Measurements from ENCODE around the gene FGFR3. TPM values are rescaled to one million over a fixed set of nuclear protein-coding genes. Genes with fewer than 3 reads are reported as not detected.

FGFR3 gene
- total RNA-seq, 1 experiment from 2014 or later, result 8.2 TPM

DNA sequence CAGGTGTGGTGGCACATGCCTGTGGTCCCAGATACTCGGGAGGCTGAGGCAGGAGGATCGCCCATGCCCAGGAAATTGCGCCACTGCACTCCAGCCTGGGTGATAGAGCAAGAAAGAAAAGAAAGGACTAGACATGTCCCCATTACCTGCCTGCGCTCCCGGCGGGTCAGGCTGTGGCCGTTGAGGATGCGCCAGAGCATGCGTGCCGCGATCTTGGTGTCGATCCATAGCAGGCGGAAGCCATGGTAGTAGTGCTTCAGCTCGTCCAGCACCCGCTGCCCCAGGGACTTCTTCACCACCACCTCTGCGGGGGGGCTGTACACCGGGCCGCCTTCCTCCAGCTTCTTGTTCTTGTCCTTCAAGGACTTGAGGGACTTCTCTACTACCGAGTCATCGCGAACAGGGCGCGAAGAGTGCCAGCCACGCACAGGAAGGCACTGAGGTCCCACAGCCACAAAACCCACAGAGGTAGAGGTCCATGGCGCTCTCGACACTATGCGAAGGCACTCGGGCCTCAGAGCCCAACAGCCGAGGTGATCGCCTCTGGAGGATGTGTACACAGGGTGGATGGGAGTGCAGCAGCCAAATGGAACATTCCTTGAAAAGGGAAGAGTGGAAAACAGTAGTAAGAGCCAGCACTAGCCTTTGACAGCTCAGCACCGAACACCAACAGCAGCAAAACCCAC, 48.3 kb downstream of the FGFR3 start:
- peaks cover 7% of the 10 kb centered on the region; the same call in 1 of the 2 replicates for H3K36me3 ChIP-seq (ENCODE audit: control insufficient read depth, insufficient read depth, low read length)
- intact Hi-C loops (cut with micrococcal nuclease; ENCODE audit: unreplicated experiment) (no loop called here), in situ Hi-C loops (cut with HindIII; ENCODE audit: low pct_unique_long_range_greater_than_20kb, low sequenced_read_pairs) (no loop called here)
- CTCF ChIA-PET, result no interaction called here
- no peak for DNase-seq (ENCODE audit: low read depth, low spot score)
- H3K9me3 ChIP-seq (ENCODE audit: control insufficient read depth, insufficient read depth, low read depth, low read length), result no peaks in the 10 kb centered on the region
- no peak for ATAC-seq
- H3K27ac ChIP-seq (ENCODE audit: low read length), result no peak overlapping the region
- H3K4me3 ChIP-seq (ENCODE audit: low read depth in 2 of 2, low read length in 2 of 2), result no peak overlapping the region
- BruUV-seq (replicated peaks), result no TSS peak
- POLR2A ChIA-PET, result no interaction called here
- H3K27me3 ChIP-seq (ENCODE audit: control insufficient read depth, insufficient read depth, low read length), result no peaks in the 10 kb centered on the region
- TF ChIP-seq, protein P1, sequence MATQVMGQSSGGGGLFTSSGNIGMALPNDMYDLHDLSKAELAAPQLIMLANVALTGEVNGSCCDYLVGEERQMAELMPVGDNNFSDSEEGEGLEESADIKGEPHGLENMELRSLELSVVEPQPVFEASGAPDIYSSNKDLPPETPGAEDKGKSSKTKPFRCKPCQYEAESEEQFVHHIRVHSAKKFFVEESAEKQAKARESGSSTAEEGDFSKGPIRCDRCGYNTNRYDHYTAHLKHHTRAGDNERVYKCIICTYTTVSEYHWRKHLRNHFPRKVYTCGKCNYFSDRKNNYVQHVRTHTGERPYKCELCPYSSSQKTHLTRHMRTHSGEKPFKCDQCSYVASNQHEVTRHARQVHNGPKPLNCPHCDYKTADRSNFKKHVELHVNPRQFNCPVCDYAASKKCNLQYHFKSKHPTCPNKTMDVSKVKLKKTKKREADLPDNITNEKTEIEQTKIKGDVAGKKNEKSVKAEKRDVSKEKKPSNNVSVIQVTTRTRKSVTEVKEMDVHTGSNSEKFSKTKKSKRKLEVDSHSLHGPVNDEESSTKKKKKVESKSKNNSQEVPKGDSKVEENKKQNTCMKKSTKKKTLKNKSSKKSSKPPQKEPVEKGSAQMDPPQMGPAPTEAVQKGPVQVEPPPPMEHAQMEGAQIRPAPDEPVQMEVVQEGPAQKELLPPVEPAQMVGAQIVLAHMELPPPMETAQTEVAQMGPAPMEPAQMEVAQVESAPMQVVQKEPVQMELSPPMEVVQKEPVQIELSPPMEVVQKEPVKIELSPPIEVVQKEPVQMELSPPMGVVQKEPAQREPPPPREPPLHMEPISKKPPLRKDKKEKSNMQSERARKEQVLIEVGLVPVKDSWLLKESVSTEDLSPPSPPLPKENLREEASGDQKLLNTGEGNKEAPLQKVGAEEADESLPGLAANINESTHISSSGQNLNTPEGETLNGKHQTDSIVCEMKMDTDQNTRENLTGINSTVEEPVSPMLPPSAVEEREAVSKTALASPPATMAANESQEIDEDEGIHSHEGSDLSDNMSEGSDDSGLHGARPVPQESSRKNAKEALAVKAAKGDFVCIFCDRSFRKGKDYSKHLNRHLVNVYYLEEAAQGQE (IDR thresholded peaks at IDR 0.05; ENCODE audit: insufficient read depth in 1 of 2, low read depth in 2 of 2, low read length in 1 of 2), result no peak
- TF ChIP-seq SIN3A (IDR thresholded peaks at IDR 0.05; ENCODE audit: borderline replicate concordance, insufficient read depth, low read depth, low read length) (no peak), POLR2AphosphoS5 (IDR thresholded peaks at IDR 0.05; ENCODE audit: low read depth, low read length) (no peak), TCF7L2 (IDR thresholded peaks at IDR 0.05; ENCODE audit: low read depth, low read length) (no peak)
- TF ChIP-seq, protein P2, sequence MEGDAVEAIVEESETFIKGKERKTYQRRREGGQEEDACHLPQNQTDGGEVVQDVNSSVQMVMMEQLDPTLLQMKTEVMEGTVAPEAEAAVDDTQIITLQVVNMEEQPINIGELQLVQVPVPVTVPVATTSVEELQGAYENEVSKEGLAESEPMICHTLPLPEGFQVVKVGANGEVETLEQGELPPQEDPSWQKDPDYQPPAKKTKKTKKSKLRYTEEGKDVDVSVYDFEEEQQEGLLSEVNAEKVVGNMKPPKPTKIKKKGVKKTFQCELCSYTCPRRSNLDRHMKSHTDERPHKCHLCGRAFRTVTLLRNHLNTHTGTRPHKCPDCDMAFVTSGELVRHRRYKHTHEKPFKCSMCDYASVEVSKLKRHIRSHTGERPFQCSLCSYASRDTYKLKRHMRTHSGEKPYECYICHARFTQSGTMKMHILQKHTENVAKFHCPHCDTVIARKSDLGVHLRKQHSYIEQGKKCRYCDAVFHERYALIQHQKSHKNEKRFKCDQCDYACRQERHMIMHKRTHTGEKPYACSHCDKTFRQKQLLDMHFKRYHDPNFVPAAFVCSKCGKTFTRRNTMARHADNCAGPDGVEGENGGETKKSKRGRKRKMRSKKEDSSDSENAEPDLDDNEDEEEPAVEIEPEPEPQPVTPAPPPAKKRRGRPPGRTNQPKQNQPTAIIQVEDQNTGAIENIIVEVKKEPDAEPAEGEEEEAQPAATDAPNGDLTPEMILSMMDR (IDR thresholded peaks at IDR 0.05), result no peak
- H3K4me1 ChIP-seq (ENCODE audit: control insufficient read depth, insufficient read depth, low read length), result no peaks in the 10 kb centered on the region

DNA sequence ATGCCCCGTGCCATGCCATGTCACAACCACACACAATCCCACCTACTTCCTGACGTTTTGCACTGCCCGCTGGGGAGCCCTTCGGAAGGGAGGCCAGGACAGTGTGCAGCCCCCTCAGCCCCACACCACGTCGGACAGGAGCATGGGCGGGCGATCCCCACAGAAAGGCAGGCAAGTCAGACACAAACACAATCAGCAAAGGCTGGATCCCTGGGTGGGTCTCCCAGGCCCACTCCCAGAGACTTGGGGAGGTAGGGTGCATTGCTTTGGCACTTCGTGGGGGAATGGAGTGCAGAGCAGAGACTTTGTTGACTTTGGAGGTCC, 48.8 kb downstream of the FGFR3 start:
- H3K4me1 ChIP-seq (ENCODE audit: control insufficient read depth, insufficient read depth, low read length), result no peaks in the 10 kb centered on the region
- no peak overlapping the region for H3K27ac ChIP-seq (ENCODE audit: low read length)
- no peak for ATAC-seq
- intact Hi-C loops (cut with micrococcal nuclease; ENCODE audit: unreplicated experiment) (no loop called here), in situ Hi-C loops (cut with HindIII; ENCODE audit: low pct_unique_long_range_greater_than_20kb, low sequenced_read_pairs) (no loop called here)
- H3K9me3 ChIP-seq (ENCODE audit: control insufficient read depth, insufficient read depth, low read depth, low read length), result no peaks in the 10 kb centered on the region
- ChIA-PET POLR2A (no interaction called here), CTCF (no interaction called here)
- peaks cover 7% of the 10 kb centered on the region; the same call in 1 of the 2 replicates for H3K36me3 ChIP-seq (ENCODE audit: control insufficient read depth, insufficient read depth, low read length)
- TF ChIP-seq, protein P1 (IDR thresholded peaks at IDR 0.05; ENCODE audit: insufficient read depth in 1 of 2, low read depth in 2 of 2, low read length in 1 of 2), result no peak
- no peak for TF ChIP-seq TCF7L2 (IDR thresholded peaks at IDR 0.05; ENCODE audit: low read depth, low read length)
- TF ChIP-seq, protein P2 (IDR thresholded peaks at IDR 0.05), result no peak
- no peak for TF ChIP-seq POLR2AphosphoS5 (IDR thresholded peaks at IDR 0.05; ENCODE audit: low read depth, low read length)
- no peak for TF ChIP-seq SIN3A (IDR thresholded peaks at IDR 0.05; ENCODE audit: borderline replicate concordance, insufficient read depth, low read depth, low read length)
- DNase-seq (ENCODE audit: low read depth, low spot score), result no peak
- BruUV-seq (replicated peaks), result no TSS peak
- H3K27me3 ChIP-seq (ENCODE audit: control insufficient read depth, insufficient read depth, low read length), result no peaks in the 10 kb centered on the region
- no peak overlapping the region for H3K4me3 ChIP-seq (ENCODE audit: low read depth in 2 of 2, low read length in 2 of 2)
